ENCODE measurements around the gene AJUBA. TPM values are rescaled to one million over a fixed set of nuclear protein-coding genes. Genes with fewer than 3 reads are reported as not detected.
"Not testable (repeated sequence)": the region's sequence is repeated elsewhere in the genome, so short reads cannot be mapped to it uniquely, and the experiment has no call there.

AJUBA gene
- total RNA-seq, 1 donor from 2014 or later = 0.34 TPM

GRCh38 chr14:22966783-22967269 lies 15.5 kb downstream of the AJUBA start:
- Mint-ChIP-seq H3K36me3 (ENCODE audit: unreplicated experiment) (no peaks in the 10 kb centered on the region), H3K4me3 (ENCODE audit: unreplicated experiment) (no peak overlapping the region), H3K27ac (ENCODE audit: unreplicated experiment) (no peak overlapping the region), H3K4me1 (ENCODE audit: low read depth, unreplicated experiment) (no peaks in the 10 kb centered on the region), H3K9me3 (ENCODE audit: unreplicated experiment) (peaks cover 1% of the 10 kb centered on the region), H3K27me3 (ENCODE audit: unreplicated experiment) (peaks cover 1% of the 10 kb centered on the region)
- no peak for TF ChIP-seq CTCF (IDR thresholded peaks at IDR 0.05; ENCODE audit: partially characterized antibody, unreplicated experiment)
- DNase-seq = no peak

DNA sequence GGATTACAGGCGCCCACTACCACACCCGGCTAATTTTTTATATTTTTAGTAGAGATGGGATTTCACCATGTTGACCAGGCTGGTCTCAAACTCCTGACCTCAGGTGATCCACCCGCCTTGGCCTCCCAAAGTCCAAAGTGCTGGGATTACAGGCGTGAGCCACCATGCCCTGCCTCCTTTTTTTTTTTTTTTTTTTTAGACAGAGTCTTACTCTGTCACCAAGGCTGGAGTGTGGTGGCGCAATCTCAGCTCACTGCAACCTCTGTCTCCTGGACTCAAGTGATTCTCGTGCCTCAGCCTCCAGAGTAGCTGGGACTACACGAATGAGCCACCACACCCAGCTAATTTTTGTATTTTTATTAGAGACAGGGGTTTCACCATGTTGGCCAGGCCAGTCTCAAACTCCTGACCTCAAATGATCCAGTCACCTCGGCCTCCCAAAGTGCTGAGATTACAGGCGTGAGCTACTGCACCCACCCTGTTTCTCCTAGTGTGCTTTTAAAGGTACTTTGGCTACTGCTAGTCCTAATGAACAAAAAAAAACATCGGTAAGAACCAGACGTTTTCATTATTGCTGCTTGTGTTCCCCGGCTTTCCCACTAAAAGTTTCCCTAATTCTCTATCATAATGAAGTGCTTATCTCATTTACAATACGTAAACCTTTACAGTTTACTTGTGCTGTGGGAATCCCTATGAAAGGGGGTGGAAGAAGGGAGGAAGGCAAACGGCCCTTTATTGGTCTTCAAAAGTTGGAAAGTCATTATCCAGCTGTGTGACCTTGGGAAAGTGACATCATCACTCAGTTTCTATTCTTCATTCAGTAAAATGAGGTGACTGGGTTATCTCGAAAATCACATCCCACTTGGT lies 16.2 kb downstream of the AJUBA start:
- not testable (repeated sequence) for H3K36me3 Mint-ChIP-seq (ENCODE audit: unreplicated experiment); H3K9me3 Mint-ChIP-seq (ENCODE audit: unreplicated experiment); H3K4me1 Mint-ChIP-seq (ENCODE audit: low read depth, unreplicated experiment); DNase-seq; H3K27me3 Mint-ChIP-seq (ENCODE audit: unreplicated experiment); H3K27ac Mint-ChIP-seq (ENCODE audit: unreplicated experiment); H3K4me3 Mint-ChIP-seq (ENCODE audit: unreplicated experiment)

DNA sequence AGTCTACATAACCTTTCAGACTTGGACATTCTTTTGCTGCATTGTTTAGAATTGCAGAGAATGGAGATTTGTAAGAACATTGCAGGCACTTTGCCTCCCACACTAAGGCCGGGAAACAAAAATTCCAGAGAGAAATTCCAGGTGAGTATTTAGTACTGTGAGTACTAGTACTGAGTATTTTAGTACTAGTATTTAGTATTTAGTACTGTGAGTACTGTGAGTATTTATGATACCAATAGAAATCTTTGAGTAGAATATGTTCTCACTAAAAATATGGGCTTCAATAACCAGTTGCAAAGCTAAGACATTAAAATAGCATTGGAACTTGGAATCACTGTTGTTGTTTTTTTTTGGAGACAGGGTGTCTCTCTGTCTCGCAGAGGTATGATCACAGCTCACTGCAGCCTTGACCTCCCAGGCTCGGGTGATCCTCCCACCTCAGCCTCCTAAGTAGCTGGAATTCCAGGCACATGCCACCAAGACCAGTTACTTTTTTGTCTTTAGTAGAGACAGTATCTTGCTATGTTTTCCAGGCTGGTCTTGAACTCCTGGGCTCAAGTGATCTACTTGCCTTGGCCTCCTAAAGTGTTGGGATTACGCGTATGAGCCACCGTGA lies 20.2 kb downstream of the AJUBA start:
- Mint-ChIP-seq H3K4me1 (ENCODE audit: low read depth, unreplicated experiment) (no peaks in the 10 kb centered on the region), H3K27me3 (ENCODE audit: unreplicated experiment) (peaks cover 1% of the 10 kb centered on the region), H3K27ac (ENCODE audit: unreplicated experiment) (no peak overlapping the region), H3K4me3 (ENCODE audit: unreplicated experiment) (no peak overlapping the region), H3K9me3 (ENCODE audit: unreplicated experiment) (peaks cover 1% of the 10 kb centered on the region), H3K36me3 (ENCODE audit: unreplicated experiment) (no peaks in the 10 kb centered on the region)
- TF ChIP-seq CTCF (IDR thresholded peaks at IDR 0.05; ENCODE audit: partially characterized antibody, unreplicated experiment) = no peak
- no peak for DNase-seq

DNA sequence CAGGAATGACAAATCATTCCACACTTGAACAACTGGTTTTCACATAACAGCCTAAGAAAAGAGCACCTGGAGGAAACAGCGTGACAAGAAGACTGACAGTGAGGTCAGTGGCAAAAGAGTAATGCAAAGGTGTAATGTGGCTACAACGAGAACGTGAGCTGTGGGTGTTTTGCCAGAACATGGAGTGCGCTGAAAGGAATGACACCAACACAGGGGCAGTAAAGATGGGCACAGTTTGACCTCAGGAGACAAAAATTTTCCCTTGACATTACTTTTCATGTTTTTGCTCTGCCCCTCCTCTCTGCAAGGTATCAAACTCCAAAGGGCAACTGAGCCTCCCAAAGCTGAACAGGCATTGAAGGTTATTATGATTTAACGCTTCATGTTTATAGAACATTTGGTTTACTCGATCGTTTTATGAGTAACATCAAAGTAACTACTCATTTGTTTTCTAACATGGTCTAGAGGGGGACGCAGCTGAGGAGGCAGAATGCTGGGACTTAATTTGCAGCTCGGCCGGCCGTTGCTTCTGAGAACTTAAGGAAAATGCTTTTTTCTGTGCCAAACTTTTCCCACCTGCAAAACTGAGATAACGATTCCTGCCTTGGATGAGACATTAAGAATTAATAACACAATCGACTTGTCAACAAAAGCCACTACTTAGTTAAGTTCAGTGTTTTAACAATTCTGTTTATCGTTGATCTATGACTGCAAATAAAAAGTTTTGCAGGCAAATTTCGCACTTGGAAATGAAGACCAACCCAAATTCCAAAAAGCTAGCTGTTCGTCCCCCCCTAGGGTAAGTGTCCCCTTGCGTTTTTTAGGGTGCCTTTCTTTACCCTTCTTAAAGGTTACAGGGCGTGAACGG lies 26.4 kb downstream of the AJUBA start:
- H3K27me3 Mint-ChIP-seq (ENCODE audit: unreplicated experiment) = no peaks in the 10 kb centered on the region
- H3K9me3 Mint-ChIP-seq (ENCODE audit: unreplicated experiment) = peaks cover 3% of the 10 kb centered on the region
- no peaks in the 10 kb centered on the region for H3K4me1 Mint-ChIP-seq (ENCODE audit: low read depth, unreplicated experiment)
- no peak for DNase-seq
- H3K4me3 Mint-ChIP-seq (ENCODE audit: unreplicated experiment) = peak overlapping the region; percentile 95
- H3K36me3 Mint-ChIP-seq (ENCODE audit: unreplicated experiment) = no peaks in the 10 kb centered on the region
- peak overlapping the region; percentile 74 for H3K27ac Mint-ChIP-seq (ENCODE audit: unreplicated experiment)
- TF ChIP-seq CTCF (IDR thresholded peaks at IDR 0.05; ENCODE audit: partially characterized antibody, unreplicated experiment) = no peak

DNA sequence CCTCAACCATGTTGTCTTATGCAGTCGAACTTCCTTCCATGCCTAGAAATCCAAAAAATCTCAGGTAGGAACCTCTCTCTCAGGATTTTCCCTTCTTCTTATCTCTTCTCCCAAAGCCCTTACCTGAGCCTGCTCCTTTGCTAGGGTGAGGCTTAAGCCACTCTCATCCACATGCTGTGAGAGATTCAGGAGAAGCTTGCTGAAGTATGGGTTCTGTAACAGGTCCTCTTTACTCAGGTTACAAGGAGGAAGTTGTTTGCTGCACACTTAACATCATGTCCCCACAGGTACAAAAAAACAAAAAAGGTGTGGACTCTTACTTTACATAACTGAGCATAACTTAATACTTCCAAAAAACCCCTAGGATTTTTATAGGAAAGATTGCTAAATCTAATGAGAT lies 29.9 kb downstream of the AJUBA start:
- peaks cover 3% of the 10 kb centered on the region for H3K9me3 Mint-ChIP-seq (ENCODE audit: unreplicated experiment)
- TF ChIP-seq CTCF (IDR thresholded peaks at IDR 0.05; ENCODE audit: partially characterized antibody, unreplicated experiment) = no peak
- H3K27me3 Mint-ChIP-seq (ENCODE audit: unreplicated experiment) = no peaks in the 10 kb centered on the region
- no peaks in the 10 kb centered on the region for H3K36me3 Mint-ChIP-seq (ENCODE audit: unreplicated experiment)
- no peaks in the 10 kb centered on the region for H3K4me1 Mint-ChIP-seq (ENCODE audit: low read depth, unreplicated experiment)
- no peak overlapping the region for H3K4me3 Mint-ChIP-seq (ENCODE audit: unreplicated experiment)
- no peak overlapping the region for H3K27ac Mint-ChIP-seq (ENCODE audit: unreplicated experiment)
- no peak for DNase-seq

DNA sequence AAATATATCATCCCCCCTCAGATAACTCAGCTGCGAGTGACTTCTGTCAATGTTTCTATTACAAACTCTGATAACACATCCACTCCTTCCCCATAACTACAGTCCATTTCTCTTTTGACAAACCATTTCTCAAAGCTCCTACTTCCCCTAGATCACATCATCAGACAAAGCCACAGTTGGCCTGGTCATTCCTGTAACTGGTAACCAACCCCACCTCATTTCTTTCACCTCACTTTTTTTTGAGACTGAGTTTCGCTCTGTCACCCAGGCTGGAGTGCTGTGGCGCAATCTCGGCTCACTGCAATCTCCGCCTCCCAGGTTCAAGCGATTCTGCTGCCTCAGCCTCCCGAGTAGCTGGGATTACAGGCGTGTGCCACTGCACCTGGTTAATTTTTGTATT lies 30.6 kb downstream of the AJUBA start:
- not testable (repeated sequence) for H3K4me3 Mint-ChIP-seq (ENCODE audit: unreplicated experiment); H3K27me3 Mint-ChIP-seq (ENCODE audit: unreplicated experiment); DNase-seq; H3K27ac Mint-ChIP-seq (ENCODE audit: unreplicated experiment); H3K4me1 Mint-ChIP-seq (ENCODE audit: low read depth, unreplicated experiment); H3K36me3 Mint-ChIP-seq (ENCODE audit: unreplicated experiment); H3K9me3 Mint-ChIP-seq (ENCODE audit: unreplicated experiment)

Measured in glutamatergic neuron (in vitro differentiated cells).